GM21367 (cell line): ENCODE data around the gene SLC25A6.
"Not testable (repeated sequence)": the region's sequence is repeated elsewhere in the genome, so short reads cannot be mapped to it uniquely, and the experiment has no call there.

Experiments
- ATAC-seq: cut with Tn5 transposase; IDR thresholded peaks from one replicate; pipeline ENCODE4 v1.9.1; 2021; ENCODE audit not compliant: unreplicated experiment

The SLC25A6 gene

DNA sequence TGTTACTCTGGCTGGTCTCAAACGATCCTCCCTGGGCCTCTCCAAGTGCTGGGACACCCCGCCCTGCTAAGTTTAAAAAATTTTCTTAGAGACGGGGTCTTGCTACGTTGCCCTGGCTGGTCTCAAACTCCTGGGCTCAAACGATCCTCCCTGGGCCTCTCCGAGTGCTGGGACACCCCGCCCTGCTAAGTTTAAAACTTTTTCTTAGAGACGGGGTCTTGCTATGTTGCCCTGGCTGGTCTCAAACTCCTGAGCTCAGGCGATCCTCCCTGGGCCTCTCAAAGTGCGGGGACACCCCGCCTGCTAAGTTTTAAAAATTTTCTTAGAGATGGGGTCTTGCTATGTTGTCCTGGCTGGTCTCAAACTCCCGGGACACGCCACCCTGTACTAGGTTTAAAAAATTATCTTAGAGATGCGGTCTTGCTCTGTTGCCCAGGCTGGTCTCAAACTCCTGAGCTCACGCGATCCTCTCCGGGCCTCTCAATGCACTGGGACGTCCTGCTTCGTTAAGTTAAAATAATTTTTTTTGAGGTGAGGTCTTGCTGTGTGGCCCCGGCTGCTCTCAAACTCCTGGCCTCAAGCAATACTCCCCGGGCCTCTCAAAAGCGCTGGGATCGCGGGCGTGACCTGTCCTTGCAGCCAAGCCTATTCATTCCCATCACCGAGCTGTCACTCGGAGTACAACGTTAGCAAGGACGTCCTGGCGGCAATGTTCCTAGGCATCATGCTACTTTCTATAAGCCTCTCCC, 1.1 kb downstream of the SLC25A6 start:
- no peak for ATAC-seq

DNA sequence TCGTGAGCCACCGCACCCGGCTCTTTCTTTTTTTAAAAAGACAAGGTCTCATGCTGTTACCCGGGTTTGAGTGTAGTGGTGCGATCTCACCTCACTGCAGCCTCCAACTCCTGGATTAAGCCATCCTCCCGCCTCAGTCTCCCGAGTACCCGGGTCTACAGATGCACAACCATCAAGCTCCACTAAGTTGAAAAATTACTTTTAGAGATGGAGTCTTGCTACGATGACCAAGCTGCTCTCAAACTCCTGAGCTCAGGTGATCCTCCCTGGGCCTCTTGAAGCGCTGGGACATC, 2.0 kb downstream of the SLC25A6 start:
- ATAC-seq, result no peak

DNA sequence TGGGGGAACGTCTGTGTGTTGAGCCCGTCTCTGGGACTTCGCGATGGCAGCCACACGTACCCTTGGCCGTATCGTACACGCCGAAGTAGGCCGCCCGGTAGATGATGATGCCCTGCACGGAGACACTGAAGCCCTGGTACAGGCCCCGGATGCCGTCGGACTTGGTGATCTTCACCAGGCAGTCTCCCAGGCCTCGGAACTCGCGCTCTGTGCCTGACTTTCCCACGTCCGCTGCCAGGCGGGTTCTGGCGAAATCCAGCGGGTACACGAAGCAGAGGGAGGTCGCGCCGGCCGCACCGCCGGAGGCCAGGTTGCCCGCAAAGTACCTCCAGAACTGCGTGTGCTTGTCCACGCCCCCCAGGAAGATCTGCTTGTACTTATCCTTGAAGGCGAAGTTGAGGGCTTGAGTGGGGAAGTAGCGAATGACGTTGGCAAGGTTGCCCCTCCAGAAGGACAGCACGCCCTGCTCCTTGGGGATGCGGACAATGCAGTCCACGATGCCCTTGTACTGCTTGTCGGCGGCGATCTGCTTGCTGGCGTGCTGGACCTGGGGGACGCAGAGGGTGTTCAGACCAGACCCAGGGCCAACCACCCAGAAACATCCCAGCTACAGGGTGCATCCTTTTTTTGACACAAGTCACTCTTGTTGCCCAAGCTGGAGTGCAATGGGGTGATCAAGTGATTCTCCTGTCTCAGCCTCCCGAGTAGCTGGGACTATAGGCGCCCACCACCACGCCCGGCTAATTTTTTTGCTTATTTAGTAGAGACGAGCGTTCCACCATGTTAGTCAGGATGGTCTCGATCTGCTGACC, 2.5 kb downstream of the SLC25A6 start:
- ATAC-seq, result no peak

DNA sequence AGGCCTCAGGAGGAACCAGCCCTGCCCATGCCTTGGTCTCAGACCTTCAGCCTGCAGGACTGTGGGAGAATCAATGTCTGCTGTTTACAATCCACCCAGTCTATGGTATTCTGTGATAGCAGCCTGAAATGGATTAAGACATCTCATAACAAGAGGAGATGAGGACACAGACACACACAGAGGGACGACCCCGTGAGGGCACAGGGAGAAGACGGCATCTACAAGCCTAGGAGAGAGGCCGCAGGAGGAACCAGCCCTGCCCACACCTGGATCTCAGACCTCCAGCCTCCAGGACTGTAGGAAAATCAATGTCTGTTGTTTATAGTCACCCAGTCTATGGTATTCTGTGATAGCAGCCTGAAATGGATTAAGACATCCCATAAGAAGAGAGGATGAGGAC, 3.3 kb downstream of the SLC25A6 start:
- no peak for ATAC-seq

DNA sequence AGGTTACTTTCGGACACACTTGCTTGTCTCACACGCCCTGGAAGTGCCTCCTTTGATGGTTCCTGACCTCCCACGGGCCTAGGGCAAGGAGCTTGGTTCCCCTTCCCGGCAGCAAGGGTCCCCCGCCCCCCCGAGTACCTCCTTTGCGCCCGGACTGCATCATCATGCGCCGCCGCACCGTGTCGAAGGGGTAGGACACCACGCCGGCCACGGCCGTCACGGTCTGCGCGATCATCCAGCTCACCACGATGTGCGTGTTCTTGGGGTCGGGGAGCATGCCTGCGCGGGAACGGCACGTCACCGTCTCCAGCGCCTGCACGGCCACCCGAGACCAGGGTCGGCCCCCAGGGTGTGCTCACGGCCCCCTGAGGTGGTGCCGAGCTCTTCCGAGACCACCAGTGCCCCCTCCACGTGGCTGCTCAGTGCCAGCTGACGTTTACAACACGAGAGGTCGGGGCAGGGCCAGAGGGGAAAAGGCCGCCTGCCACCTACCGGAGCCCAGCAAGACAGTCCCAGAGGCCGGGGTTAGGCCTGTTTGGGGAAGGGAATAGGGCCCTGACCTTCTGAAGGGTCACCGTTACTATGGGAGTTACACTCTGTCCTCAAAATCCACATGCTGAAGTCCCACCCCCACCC, 4.7 kb downstream of the SLC25A6 start:
- ATAC-seq, result no peak

DNA sequence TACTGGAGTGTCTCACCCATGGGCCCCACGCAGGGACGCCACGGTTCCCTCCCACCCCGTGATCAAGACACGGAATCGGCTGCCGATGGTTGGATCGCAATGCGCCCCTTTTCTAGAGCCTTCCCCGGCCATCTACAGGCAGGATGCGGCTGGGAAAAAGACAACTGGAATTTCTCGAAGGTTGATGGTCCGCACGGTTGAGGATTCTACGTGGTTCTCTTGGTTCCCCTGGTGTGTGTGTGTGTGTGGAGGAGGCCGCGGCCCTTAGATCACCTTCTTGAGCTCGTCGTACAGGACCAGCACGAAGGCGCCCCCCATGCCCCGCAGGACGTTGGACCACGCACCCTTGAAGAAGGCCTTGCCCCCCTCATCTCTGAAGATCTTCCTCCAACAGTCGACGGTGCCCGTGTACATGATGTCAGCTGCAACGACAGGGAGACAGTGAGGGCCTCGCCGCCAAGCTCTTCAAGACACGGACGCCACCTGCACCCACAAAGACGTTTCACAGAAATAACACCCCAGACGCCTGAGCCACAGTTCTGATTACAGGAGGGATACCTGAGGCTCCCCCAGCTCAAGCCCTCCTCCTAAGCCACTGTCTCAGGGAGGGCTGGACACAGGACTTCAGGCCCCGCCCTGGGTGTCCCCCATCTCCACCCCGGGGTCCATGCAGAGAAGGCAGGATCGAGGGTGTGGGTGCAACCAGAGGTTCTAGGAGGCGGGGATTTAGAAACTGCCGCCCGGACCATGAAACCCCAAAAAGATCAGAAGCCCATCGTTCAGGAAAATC, 5.4 kb downstream of the SLC25A6 start:
- ATAC-seq, result no peak

DNA sequence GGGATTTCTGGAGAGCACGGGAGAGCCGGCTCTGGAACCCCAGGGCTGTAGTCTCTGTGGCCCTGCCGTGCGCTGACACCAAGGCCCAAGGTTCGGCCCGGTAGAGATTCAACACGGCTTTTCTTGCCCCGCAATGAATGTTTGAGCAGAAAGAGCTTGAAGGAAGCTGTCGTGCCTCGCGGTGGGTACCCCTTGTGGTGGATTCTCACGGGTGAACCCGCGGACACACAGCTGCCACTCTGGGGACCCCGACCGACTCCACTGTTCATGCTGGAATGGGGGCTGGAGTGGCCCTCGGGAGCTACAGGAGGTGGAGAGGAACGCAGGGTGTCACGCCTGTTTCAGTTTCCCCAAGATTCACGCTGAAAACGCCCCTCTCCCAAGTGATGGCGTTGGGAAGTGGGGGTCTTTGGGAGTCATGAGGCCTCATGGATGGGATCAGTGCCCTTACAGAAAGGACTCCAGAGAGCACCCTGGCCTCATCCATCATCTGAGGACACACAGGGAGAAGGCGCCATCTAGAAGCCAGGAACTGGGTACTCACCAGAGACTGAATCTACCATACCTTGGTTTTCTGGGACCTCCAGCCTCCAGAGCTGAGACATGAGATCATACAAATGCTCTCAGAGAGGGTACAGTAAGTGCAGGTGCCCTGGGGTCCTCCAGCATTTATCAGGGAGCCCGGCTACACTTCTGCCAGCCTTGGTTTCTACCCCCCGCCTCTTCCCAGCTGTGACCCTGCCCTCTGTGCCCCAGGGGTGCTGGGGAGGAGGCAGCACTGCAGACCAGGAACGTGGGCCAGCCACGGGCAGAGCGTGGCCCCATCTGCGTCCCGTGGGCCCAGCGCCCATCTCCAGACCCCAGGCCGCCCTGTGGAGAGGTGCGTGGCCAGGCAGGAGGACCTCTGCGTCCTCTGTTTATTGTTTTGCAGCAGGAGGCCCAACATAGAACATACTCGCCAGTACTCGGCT, 6.4 kb downstream of the SLC25A6 start:
- ATAC-seq, result no peak

DNA sequence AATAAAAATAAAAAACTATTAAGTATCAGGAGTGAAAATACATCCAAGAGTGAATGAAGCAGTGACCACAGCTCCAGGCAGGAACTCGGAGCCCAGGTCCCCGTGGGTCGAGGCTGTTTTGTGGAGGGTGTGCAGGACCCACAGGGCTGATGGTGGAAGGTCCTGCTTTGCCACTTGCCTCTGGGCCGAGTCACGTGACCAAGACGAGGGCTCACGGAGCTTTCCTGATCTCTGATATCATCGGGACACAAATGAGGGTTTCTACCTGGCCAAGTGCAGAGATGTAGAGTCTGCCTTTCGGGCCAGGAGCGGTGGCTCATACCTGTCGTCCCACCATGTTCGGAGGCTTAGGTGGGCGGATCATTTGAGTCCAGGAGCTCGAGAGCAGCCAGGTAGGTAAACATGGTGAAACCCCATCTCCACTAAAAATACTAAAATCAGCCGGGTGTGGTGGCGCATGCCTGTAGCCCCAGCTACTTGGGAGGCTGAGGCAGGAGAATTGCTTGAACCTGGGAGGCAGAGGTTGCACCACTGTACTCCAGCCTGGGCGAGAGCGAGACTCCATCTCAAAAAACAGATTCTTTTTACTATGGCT, 7.2 kb downstream of the SLC25A6 start:
- no peak for ATAC-seq

DNA sequence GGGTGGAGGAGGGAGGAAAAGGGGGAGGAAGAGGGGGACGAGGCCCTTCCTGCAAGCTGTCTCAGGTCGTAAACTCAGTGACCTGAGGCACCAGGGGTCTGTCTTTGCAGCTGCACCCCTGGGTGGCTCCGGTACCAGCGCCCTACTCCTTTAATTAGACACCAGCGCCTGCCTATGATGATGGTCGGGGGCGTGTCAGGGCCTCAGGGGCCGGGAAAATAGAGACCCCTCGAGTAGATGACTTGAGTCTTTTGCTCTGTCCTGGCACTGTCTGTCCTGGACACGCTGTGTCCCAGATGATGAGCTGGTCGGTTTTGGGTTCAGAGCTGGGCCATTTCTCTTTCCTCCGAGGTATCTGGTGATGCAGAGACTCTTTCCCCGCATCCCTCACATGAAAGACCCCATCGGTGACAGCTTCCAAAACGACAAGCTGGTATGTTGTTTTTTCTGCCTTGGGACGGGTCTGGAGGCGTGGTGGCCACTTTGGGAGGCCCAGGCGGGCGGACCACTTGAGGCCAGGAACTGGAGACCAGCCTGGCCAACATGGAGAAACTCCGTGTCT, 11.2 kb downstream of the SLC25A6 start:
- no peak for ATAC-seq

DNA sequence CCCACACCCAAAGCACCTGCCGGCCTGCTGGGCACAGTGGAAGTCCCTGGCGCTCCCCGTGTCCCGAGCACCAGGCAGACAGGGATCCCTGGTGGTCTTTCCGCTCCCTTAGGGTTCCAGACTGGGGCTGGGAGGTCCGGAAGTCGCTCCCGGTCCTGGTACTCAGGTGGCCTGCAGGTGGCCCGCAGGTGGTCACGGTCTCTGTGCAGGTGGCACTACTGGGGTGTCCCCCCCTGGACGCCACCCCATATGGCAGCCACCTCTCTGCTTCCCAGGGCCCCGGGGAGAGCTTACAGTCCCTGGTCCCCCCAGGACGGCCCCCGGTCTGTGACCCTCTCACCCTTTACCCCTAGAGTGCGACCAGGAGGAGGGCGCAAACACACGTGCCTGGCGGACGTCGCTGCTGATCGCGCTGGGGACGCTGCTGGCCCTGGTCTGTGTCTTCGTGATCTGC, 13.6 kb downstream of the SLC25A6 start:
- no peak for ATAC-seq

DNA sequence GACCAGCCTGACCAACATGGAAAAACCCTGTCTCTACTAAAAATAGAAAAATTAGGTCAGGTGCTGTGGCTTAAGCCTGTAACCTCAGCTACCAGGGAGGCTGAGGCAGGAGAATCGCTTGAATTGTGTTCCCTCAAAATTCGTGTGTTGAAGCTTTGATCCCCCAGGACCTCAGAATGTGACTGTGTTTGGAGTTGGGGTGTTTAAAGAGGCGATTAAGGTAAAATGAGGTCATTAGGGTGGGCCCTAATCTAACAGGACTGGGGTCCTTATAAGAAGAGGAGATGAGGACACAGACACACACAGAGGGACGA, 23.6 kb downstream of the SLC25A6 start:
- no peak for ATAC-seq

DNA sequence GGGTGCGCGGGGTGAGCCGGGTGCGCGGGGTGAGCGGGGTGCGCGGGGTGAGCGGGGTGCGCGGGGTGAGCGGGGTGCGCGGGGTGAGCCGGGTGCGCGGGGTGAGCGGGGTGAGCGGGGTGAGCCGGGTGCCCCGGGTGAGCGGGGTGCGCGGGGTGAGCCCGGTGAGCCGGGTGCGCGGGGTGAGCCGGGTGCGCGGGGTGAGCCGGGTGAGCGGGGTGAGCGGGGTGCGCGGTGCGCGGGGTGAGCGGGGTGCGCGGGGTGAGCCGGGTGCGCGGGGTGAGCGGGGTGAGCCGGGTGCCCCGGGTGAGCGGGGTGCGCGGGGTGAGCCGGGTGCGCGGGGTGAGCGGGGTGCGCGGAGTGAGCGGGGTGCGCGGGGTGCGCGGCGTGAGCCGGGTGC, 25.6 kb downstream of the SLC25A6 start:
- ATAC-seq, result not testable (repeated sequence)

DNA sequence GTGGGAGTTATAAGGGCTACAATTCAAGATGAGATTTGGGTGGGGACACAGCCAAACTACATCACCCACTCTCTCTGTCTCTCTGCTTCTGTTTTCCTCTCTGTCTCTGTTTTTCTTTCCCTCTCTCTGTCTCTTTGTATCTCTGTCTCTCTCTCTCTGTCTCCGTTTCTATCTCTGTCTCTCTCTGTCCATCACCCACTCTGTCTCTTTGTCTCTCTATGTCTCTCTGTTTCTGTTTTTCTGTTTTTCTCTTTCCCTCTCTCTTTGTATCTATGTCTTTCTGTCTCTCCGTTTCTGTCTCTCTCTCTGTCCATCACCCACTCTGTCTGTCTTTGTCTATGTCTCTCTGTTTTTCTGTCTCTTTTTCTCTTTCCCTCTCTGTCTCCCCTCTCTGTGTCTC, 30.0 kb downstream of the SLC25A6 start:
- no peak for ATAC-seq

DNA sequence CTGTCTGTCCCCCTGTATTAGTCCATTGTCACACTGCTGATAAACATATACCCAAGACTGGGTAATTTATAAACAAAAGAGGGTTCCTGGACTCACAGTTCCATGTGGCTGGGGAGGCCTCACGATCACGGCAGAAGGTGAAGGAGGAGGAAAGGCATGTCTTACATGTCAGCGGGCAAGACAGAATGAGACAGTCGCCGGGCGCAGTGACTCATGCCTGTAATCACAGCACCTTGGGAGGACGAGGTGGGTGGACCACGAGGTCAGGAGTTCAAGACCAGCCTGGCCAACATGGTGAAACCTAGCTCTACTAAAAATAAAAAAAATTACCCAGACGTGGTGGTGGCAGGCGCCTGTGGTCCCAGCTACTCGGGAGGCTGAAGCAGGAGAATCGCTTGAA, 30.6 kb downstream of the SLC25A6 start:
- no peak for ATAC-seq

DNA sequence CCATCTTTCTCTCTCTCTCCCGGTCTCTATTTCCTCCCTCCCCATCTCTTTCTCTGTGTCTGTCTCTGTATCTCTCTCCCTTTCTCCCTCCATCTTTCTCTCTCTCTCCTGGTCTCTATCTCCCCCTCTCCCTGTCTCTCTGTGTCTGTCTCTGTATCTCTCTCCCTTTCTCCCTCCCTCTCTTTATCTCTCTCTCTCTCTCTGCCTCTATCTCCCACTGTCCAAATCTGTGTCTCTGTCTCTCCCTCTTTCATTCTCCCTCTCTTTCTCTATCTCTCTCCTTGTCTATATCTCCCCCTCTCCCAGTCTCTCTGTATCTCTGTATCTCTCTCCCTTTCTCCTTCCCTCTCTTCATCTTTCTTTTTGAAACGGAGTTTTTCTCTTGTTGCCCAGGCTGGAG, 31.7 kb downstream of the SLC25A6 start:
- no peak for ATAC-seq

DNA sequence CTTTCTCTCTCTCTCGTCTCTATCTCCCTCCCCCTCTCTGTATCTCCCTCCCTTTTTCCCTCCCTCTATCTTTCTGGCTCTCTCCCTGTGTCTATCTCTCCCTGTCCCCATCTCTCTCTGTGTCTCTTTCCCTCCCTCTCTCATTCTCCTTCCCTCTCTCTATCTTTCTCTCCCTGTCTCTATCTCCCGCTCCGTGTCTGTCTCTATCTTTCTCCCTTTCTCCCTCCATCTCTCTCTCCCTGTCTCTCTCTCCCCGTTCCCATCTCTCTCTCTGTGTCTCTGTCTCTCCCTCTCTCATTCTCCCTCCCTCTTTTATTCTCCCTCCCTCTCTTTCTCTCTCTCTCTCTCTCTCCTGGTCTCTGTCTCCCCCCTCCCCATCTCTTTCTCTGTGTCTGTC, 32.4 kb downstream of the SLC25A6 start:
- no peak for ATAC-seq

DNA sequence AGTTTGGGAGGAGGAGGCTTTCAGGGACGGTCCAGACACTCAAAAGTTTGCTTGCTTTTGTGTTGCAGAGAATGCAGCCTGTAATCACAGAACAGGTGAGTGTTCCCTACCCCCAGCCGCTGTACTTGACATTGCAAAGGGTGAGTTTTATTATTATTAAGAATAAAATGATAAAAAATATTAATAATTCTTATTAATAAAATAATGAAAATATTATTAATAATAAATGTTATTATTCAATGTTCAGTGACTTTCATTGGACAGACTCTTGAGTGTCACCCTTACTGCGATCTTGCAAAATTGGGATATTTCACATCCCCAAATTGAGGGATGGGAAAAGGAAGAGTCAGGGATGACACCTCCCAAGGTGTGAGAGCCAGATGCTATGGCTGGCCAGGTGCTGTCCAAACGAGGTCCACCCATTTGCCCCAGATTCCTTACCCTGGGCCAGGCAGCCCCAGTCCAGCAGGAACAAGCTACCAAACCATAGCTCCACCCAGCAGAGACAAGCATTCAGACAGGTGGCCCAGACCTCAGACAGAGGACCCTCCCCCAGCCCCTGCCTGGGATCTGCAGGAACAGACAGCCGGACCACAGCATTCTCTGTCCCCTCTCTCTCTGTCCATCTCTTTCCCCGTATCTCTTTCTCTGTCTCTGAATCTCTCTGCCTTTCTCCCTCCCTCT, 33.0 kb downstream of the SLC25A6 start:
- ATAC-seq, result no peak

DNA sequence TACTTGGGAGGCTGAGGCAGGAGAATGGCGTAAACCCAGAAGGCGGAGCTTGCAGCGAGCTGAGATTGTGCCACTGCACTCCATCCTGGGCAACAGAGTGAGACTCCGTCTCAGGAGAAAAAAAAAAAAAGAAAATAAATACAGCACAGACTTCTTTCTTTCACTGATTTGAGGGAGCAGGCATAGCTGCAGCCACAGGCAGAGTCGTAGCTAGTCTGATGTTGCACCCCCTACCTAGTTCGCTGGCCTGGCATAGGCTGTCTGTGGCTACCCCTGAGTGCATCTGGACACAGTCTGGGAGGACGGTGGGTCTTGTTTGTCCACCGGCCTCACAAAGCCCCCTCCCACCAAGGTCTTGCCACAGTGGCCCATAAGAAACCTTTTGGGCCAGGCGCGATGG, 33.9 kb downstream of the SLC25A6 start:
- no peak for ATAC-seq
